SK-N-MC (cell line): ENCODE results near the gene PLRG1.
"Not testable (repeated sequence)": the region's sequence is repeated elsewhere in the genome, so short reads cannot be mapped to it uniquely, and the experiment has no call there.

Experiments
- DNase-seq: peaks from one replicate; pipeline ENCODE4 v3.0.0-alpha.2; 2011; ENCODE audit warnings: low read depth, low spot score
- H3K27ac ChIP-seq: fragments of 200-600 bp; sonication (generic); 2 replicates; pipeline ENCODE4 v1.5.1; 2016; ENCODE audit warnings: mixed run types
- H3K36me3 ChIP-seq: fragments of 200-600 bp; sonication (generic); 2 replicates; pipeline ENCODE4 v1.6.1; 2017; ENCODE audit warnings: antibody characterized with exemption, low read length, mixed read lengths; ENCODE audit not compliant: insufficient read depth
- H3K4me3 ChIP-seq: fragments of 200-600 bp; sonication (generic); 2 replicates; pipeline ENCODE4 v1.5.1; 2016
- H3K9ac ChIP-seq: fragments of 200-600 bp; sonication (generic); 2 replicates; pipeline ENCODE4 v1.8.0; 2017; ENCODE audit warnings: mixed run types, mixed read lengths; ENCODE audit not compliant: insufficient read length
- H3K9me3 ChIP-seq: fragments of 200-600 bp; sonication (generic); 2 replicates; pipeline ENCODE4 v1.6.1; 2017; ENCODE audit warnings: low read depth, mild to moderate bottlenecking, antibody characterized with exemption, low read length, moderate library complexity, mixed read lengths
- EZH2 ChIP-seq: fragments of 200-600 bp; sonication (generic); IDR thresholded peaks from one replicate; pipeline ENCODE4 v1.6.1; 2017; ENCODE audit warnings: antibody characterized with exemption
- FOXP2 ChIP-seq: optimal IDR thresholded peaks from 2 replicates; pipeline ENCODE3; 2011; ENCODE audit warnings: mild to moderate bottlenecking, moderate library complexity; ENCODE audit not compliant: insufficient read depth; ENCODE audit errors: extremely low read length, control extremely low read depth
- POLR2AphosphoS5 ChIP-seq: IDR thresholded peaks from 2 replicates; pipeline ENCODE4 v1.6.1; 2012; ENCODE audit warnings: mild to moderate bottlenecking, low read depth, low read length, borderline replicate concordance

PLRG1 gene

DNA sequence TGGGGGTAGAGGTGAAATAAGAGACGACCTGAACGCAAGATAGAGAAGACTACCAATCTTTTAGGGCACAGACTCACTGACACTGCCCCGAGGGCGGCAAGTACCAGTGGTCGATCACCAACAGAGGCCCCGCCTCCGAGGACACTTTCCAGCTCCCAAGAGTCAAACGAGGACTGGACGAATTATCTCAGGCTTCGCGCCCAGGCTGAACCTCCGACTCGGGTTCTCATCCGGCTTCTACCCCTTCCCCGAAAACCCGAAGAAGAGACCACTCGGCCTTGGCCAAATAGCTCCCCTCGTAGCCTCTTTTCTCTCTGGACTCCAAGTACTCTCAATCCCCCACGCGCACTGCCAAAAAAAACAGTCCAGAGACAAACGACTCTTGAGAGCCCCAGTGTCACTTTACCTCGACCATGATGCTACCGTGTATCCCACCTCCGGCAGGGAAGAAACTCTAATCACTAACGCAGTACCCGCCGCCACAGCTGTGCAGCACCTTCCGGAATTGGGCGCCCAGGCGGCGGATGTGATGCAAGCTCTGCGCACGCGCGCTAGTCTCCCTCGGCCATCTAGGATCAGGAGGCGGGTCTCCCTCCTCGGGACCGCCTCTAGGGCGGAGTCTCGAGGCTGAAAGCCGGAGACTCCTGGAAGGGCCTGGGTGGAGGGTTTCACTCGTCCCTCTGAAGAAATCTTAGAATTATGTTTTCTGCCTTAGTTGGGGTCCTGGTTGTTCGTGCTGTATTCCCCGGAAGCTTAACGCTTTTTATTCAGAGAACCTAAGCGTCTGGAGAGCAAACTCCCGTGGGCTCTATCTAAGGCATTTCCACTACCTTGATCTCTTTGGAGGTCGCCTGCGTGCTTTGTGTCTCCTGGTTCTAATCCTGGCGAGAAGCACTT is at the start of gene PLRG1:
Gene PLRG1, minus strand, starts transcription at position 507 of the 897 bp plus-strand sequence. Its CDS starts 92 bp downstream, at position 415.
- peak; percentile 93 for TF ChIP-seq POLR2AphosphoS5
- TF ChIP-seq FOXP2, result no peak
- Histone ChIP-seq H3K4me3 (peak within 1 kb of the TSS; percentile 81), H3K9ac (peak within 1 kb of the TSS; percentile 91), H3K36me3 (peaks cover 28% of the 10 kb centered on the region), H3K27ac (peak within 1 kb of the TSS; percentile 48), H3K9me3 (no peaks in the 10 kb centered on the region)
- DNase-seq, result peak; percentile 77

DNA sequence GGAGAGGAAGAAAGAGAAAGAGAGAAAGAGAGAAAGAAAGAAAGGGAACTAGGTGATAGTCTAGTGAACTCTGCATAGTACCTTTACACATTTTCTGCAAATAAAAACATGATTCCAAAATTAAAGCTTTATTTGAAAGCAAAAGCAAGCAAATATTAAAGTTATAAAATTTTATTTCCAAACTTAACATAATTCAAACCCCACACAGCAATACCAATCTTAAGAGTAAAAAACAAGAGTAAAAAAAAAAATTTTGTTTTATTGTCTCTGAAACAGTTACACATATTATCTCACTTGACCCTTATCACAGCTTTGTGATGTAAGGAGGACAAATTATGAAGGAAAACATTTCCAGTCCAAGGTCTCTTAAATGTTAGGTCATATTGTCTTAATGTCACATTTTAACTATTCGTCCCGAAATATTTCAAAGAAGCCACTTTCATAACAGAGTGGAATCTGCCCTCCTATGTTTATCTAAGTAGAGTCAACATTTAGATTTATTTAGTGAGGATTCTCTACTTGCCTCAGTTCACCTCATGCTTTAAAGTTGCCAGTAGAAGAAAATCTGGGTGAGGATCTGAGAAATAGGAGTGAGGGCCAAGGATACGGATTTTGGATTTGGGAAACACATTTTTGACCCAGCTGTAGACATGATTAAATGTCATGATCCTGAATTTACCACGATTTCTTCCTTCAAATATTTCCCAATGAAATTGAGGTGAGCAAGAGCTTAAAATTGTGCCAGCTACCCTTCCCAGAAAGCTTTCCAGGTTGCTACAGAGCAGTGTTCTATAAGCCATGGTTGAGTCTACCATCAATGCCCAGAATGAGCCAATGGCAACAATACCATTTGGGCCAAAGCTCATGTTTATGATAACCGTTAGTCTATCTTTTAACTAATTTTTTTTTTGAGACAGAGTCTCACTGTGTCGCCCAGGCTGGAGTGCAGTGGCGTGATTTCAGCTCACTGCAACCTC is 47.9 kb upstream of the PLRG1 start:
- Histone ChIP-seq H3K4me3 (no peak overlapping the region), H3K9me3 (no peaks in the 10 kb centered on the region), H3K27ac (no peak overlapping the region), H3K36me3 (no peaks in the 10 kb centered on the region), H3K9ac (no peak overlapping the region)
- DNase-seq, result no peak
- TF ChIP-seq FOXP2 (no peak), POLR2AphosphoS5 (no peak), EZH2 (no peak)

DNA sequence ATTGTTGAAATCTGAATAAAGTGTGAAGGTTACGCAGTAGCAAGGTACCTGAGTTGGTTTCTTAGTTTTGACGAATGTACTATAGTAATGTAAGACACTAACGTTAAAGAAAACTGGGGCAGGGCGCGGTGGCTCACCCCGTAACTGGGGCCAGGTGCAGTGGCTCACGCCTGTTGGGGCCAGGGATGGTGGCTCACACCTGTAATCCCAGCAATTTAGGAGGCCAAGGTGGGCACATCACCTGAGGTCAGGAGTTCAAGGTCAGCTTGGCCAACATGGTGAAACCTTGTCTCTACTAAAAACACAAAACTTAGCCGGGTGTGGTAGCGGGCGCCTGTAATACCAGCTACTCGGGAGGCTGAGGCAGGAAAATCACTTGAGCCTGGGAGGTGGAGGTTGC is 47.1 kb upstream of the PLRG1 start:
- not testable (repeated sequence) for DNase-seq, H3K9ac ChIP-seq, H3K9me3 ChIP-seq

DNA sequence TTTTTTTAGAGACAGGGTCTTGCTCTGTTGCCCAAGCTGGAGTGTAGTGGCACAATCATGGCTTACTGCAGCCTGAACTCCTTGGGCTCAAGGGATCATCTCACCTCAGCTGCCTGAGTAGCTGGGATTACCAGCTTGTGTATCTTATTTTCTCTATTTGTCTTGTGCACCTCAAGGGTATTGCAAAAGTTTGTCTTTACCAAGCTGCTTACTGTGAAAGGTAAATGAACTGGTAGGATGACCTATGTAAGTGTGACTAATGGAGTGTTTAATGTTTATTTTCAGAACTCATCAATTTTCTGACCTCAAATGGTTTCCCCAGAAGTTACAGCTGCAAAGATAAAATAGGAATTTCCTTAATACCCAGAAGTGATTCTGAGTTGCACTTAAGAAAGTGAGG is 45.6 kb upstream of the PLRG1 start:
- no peak for TF ChIP-seq POLR2AphosphoS5
- Histone ChIP-seq H3K36me3 (no peaks in the 10 kb centered on the region), H3K27ac (no peak overlapping the region), H3K4me3 (no peak overlapping the region), H3K9ac (no peak overlapping the region), H3K9me3 (no peaks in the 10 kb centered on the region)
- no peak for DNase-seq

More for the DNA sequence above, 47.1 kb upstream of the PLRG1 start:
- not testable (repeated sequence) for H3K4me3 ChIP-seq, H3K36me3 ChIP-seq, H3K27ac ChIP-seq

DNA sequence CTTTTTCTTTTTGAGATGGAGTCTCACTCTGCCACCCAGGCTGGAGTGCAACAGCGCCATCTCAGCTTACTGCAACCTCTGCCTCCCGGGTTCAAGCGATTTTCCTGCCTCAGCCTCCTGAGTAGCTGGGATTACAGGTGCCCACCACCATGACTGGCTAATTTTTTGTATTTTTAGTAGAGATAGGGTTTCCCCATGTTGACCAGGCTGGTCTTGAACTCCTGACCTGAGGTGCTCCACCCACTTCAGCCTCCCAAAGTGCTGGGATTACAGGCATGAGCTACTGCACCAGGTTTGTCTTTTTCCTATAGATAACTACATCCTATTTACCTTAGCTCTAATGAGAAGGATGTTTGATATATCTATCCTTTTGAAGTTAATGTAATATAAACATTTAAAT is 44.1 kb upstream of the PLRG1 start:
- H3K4me3 ChIP-seq, H3K9me3 ChIP-seq, DNase-seq, H3K9ac ChIP-seq, H3K27ac ChIP-seq, H3K36me3 ChIP-seq: not testable (repeated sequence)

DNA sequence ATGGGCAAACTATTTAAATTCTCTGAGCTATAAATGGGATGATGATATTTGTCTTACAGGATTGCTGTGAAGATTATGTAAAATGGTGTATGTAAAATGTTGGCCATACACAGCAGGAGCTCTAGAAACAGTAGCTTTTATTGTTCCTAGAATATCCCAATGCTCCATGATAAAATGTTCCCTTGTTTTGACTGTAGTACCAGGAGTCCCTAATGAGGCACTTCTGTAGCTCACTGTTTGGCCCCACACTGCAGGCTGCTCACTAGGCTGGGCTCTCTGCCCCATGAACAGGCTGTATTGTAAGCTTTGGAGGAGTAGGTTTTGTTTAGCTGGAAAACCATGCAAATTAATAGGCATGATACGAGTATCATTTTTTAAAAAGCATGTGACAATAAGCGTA is 43.7 kb upstream of the PLRG1 start:
- no peak for DNase-seq
- TF ChIP-seq POLR2AphosphoS5, result no peak
- TF ChIP-seq FOXP2, result no peak
- TF ChIP-seq EZH2, result no peak
- Histone ChIP-seq H3K9me3 (no peaks in the 10 kb centered on the region), H3K27ac (no peak overlapping the region), H3K4me3 (no peak overlapping the region), H3K9ac (no peak overlapping the region), H3K36me3 (no peaks in the 10 kb centered on the region)

DNA sequence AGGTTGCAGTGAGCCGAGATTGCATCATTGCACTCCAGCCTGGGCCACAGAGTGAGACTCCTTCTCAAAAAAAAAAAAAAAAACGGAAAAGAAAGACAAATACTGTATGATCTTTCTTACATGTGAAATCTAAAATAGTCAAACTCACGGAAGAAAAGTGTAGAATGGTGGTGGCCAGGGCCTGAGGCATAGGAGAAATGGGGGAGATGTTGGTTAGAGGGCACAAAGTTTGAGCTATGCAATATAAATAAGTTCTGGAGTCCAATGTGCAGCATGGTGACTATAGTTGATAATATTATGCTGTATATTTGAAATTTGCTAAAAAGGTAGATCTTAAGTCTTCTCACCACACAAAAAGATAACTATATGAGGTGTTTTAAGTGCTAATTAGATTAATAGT is 41.7 kb upstream of the PLRG1 start:
- Histone ChIP-seq H3K27ac (no peak overlapping the region), H3K9ac (no peak overlapping the region), H3K36me3 (no peaks in the 10 kb centered on the region), H3K9me3 (no peaks in the 10 kb centered on the region), H3K4me3 (no peak overlapping the region)
- TF ChIP-seq FOXP2 (no peak), POLR2AphosphoS5 (no peak), EZH2 (no peak)
- DNase-seq, result no peak

DNA sequence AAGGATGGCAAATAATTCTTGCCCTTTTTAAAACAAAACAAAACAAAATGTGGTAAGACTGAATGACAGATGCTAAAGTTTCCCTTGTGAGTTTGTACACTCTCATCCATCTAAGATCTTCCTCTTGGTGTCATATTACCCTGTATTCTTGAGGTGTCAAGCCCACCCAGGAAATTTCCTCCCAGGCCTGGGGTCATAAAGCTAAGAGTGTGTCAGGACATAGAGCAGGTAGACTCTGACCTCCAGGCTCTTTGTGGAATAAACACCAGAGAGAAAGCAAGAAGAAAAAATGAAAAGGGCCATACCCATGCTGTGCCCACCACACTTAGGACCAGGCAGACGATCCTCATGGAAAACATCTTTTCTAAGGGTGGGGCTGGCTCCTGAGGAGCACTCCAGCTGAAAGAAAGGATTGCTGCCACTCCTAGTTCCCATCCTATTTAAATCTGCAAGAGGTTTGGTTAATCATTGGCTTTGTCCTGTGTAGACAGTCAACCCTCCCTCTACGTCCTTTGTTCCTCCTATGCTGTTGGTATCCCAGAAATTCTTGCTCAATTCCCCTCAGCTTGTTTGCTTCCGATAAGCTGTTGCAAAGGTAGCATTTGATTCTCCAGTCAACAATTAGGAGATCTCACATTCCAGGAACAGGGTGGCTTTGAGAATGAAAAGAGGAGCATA is 40.3 kb upstream of the PLRG1 start, which contains the start of gene FGA:
Gene FGA, minus strand, starts transcription at position 414 of the 678 bp plus-strand sequence. Its CDS starts 55 bp downstream, at position 359.
- no peaks in the 10 kb centered on the region for H3K9me3 ChIP-seq
- H3K27ac ChIP-seq, result no peak within 1 kb of the TSS
- DNase-seq, result no peak
- no peaks in the 10 kb centered on the region for H3K36me3 ChIP-seq
- H3K4me3 ChIP-seq, result no peak within 1 kb of the TSS
- TF ChIP-seq FOXP2 (no peak), EZH2 (no peak), POLR2AphosphoS5 (no peak)
- no peak within 1 kb of the TSS for H3K9ac ChIP-seq
